Natural killer cell (primary cell): ENCODE data around the gene HBB. TPM values are rescaled to one million over a fixed set of nuclear protein-coding genes. Genes with fewer than 3 reads are reported as not detected.
"Not testable (repeated sequence)": the region's sequence is repeated elsewhere in the genome, so short reads cannot be mapped to it uniquely, and the experiment has no call there.

Experiments
- ATAC-seq, 3 donors: fragments of 150-1000 bp in 2 of 3; fragments of 200-7000 bp in 1 of 3; cut with Tn5 transposase; 1 replicate in 1 of 3; 2 replicates in 2 of 3; pipeline ENCODE4 v1.10.0; 2021; ENCODE audit warnings: mild to moderate bottlenecking in 2 of 3, moderate library complexity in 2 of 3
- DNase-seq, 2 donors: peaks; one replicate each; pipeline versions ENCODE4 v3.0.0 to v3.0.0-alpha.2; 2013 to 2021; ENCODE audit warnings: mixed read lengths in 1 of 2
- H3K27ac ChIP-seq: one replicate; pipeline ENCODE4 v1.5.1; 2013; ENCODE audit warnings: mild to moderate bottlenecking, low read length
- H3K27me3 ChIP-seq: one replicate; pipeline ENCODE4 v1.6.1; 2013; ENCODE audit warnings: low read length; ENCODE audit not compliant: control insufficient read depth, insufficient read depth
- H3K36me3 ChIP-seq: one replicate; pipeline ENCODE4 v1.6.1; 2013; ENCODE audit warnings: low read length; ENCODE audit not compliant: control insufficient read depth, insufficient read depth
- H3K4me1 ChIP-seq: one replicate; pipeline ENCODE4 v1.6.1; 2013; ENCODE audit warnings: low read length; ENCODE audit not compliant: control insufficient read depth, insufficient read depth
- H3K4me3 ChIP-seq: one replicate; pipeline ENCODE4 v1.5.1; 2013; ENCODE audit warnings: low read length
- H3K9me3 ChIP-seq: one replicate; pipeline ENCODE4 v1.6.1; 2013; ENCODE audit warnings: low read length; ENCODE audit not compliant: control insufficient read depth, insufficient read depth
- H3K27ac Mint-ChIP-seq, 2 donors: one replicate each; pipeline ENCODE4 v1.8.0; 2022; ENCODE audit warnings: mild to moderate bottlenecking in 2 of 2, mixed read lengths in 2 of 2, moderate library complexity in 1 of 2
- H3K27me3 Mint-ChIP-seq, 2 donors: one replicate each; pipeline ENCODE4 v1.8.0; 2022; ENCODE audit warnings: low read depth in 2 of 2, mixed read lengths in 2 of 2
- H3K36me3 Mint-ChIP-seq: one replicate; pipeline ENCODE4 v1.8.0; 2022; ENCODE audit warnings: mixed read lengths
- H3K4me1 Mint-ChIP-seq, 2 donors: one replicate each; pipeline ENCODE4 v1.8.0; 2022; ENCODE audit warnings: mixed read lengths in 2 of 2
- H3K4me3 Mint-ChIP-seq: one replicate; pipeline ENCODE4 v1.8.0; 2022; ENCODE audit warnings: mild to moderate bottlenecking, moderate library complexity, mixed read lengths
- H3K9me3 Mint-ChIP-seq, 2 donors: one replicate each; pipeline ENCODE4 v1.8.0; 2022; ENCODE audit warnings: mixed read lengths in 2 of 2
- CTCF ChIP-seq: fragments of 200-600 bp; IDR thresholded peaks from one replicate; pipeline ENCODE4 v1.8.0; 2022; ENCODE audit warnings: antibody characterized with exemption
- WGBS: methylation state at CpG from one replicate; pipeline ENCODE4 v1.1.7; 2013; ENCODE audit warnings: missing lambda C conversion rate; ENCODE audit not compliant: insufficient coverage; 5-methylcytosine and 5-hydroxymethylcytosine counted together
- intact Hi-C: fragments of 100-400 bp; cut with micrococcal nuclease; formaldehyde crosslinking; loops from one replicate; pipeline ENCODE4 v1.14.2; 2022
- total RNA-seq, 4 donors: library from RNA; stranded (reverse); fragments of 120-200 nt in 1 of 4; gene quantifications; one replicate each; pipeline versions ENCODE4 v1.2.3 to v1.2.4, GENCODE V29; 2013 to 2022

HBB gene
- total RNA-seq, 3 donors from 2014 or later (not counting 1 experiment from before 2014, with no cell fraction given) = 2.6 to 10.6 TPM; not detected in 1

GRCh38 chr11:5250543-5251204 lies 23.8 kb upstream of the HBB start:
- no peak overlapping the region for H3K27ac ChIP-seq
- Mint-ChIP-seq H3K36me3 (no peaks in the 10 kb centered on the region), H3K27me3 (no peaks in the 10 kb centered on the region), H3K9me3 (no peaks in the 10 kb centered on the region), H3K4me3 (no peak overlapping the region), H3K27ac (no peak overlapping the region), H3K4me1 (no peaks in the 10 kb centered on the region)
- DNase-seq (no peak), ATAC-seq (no peak)
- no peaks in the 10 kb centered on the region for H3K4me1 ChIP-seq
- H3K9me3 ChIP-seq = no peaks in the 10 kb centered on the region
- no peaks in the 10 kb centered on the region for H3K27me3 ChIP-seq
- no peak overlapping the region for H3K4me3 ChIP-seq
- intact Hi-C loops = no loop called here
- TF ChIP-seq CTCF = no peak
- 94% methylated on average over 1 of the region's 4 CpGs for WGBS
- no peaks in the 10 kb centered on the region for H3K36me3 ChIP-seq

DNA sequence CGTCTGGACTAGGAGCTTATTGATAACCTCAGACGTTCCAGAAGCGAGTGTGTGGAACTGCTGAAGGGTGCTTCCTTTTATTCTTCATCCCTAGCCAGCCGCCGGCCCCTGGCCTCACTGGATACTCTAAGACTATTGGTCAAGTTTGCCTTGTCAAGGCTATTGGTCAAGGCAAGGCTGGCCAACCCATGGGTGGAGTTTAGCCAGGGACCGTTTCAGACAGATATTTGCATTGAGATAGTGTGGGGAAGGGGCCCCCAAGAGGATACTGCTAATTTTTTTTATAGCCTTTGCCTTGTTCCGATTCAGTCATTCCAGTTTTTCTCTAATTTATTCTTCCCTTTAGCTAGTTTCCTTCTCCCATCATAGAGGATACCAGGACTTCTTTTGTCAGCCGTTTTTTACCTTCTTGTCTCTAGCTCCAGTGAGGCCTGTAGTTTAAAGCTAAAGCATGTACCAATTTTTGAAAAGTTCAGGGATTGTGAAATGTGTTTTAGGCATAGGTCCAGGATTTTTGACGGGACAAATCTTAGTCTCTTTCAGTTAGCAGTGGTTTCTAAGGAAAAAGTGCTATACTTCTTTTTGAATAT lies 23.0 kb upstream of the HBB start, which contains the start of gene HBG1:
TSS of gene HBG1 (minus strand) at position 51 of the 590 bp plus-strand sequence. CDS start 53 bp downstream, outside the sequence.
- ATAC-seq, H3K4me3 Mint-ChIP-seq, H3K27ac ChIP-seq, H3K27me3 Mint-ChIP-seq, DNase-seq, H3K4me1 Mint-ChIP-seq, H3K4me3 ChIP-seq, H3K9me3 ChIP-seq, H3K4me1 ChIP-seq, H3K36me3 ChIP-seq, H3K36me3 Mint-ChIP-seq, H3K9me3 Mint-ChIP-seq, H3K27me3 ChIP-seq, intact Hi-C loops, H3K27ac Mint-ChIP-seq: not testable (repeated sequence)
- WGBS = 87% methylated on average over 3 of the region's 9 CpGs

- H3K9me3 ChIP-seq, intact Hi-C loops, H3K4me3 Mint-ChIP-seq, H3K4me1 Mint-ChIP-seq, H3K27ac ChIP-seq, ATAC-seq, H3K4me3 ChIP-seq, H3K27me3 Mint-ChIP-seq, H3K9me3 Mint-ChIP-seq, H3K27ac Mint-ChIP-seq, H3K27me3 ChIP-seq, H3K4me1 ChIP-seq, DNase-seq, H3K36me3 ChIP-seq, H3K36me3 Mint-ChIP-seq: not testable (repeated sequence)
- 96% methylated on average over 7 of the region's 7 CpGs for WGBS
Observed at GRCh38 chr11:5248498-5248897, 21.6 kb upstream of the HBB start.

GRCh38 chr11:5247472-5248192 lies 20.8 kb upstream of the HBB start:
- Histone ChIP-seq H3K4me1 (no peaks in the 10 kb centered on the region), H3K36me3 (no peaks in the 10 kb centered on the region), H3K4me3 (no peak overlapping the region), H3K27ac (no peak overlapping the region), H3K27me3 (no peaks in the 10 kb centered on the region), H3K9me3 (no peaks in the 10 kb centered on the region)
- Mint-ChIP-seq H3K36me3 (no peaks in the 10 kb centered on the region), H3K4me3 (no peak overlapping the region), H3K27me3 (no peaks in the 10 kb centered on the region), H3K27ac (no peak overlapping the region), H3K4me1 (no peaks in the 10 kb centered on the region), H3K9me3 (no peaks in the 10 kb centered on the region)
- DNase-seq = no peak
- intact Hi-C loops = no loop called here
- 94% methylated on average over 3 of the region's 3 CpGs for WGBS
- no peak for ATAC-seq
- TF ChIP-seq CTCF = no peak
